ENCODE data around the gene MRPS11. TPM values are rescaled to one million over a fixed set of nuclear protein-coding genes. Genes with fewer than 3 reads are reported as not detected.
A peak's percentile ranks its signal among the peaks of the same experiment; 100 is the strongest.

The MRPS11 gene
- 41.4 and 50.4 TPM in 2 replicates for total RNA-seq (2021; fragmentation: NEBNext Ultra II Directional; extraction: Animal tissue kit (Norgen Biotek cat#: 25700))
- 57.6 and 59.2 TPM in 2 replicates for polyA plus RNA-seq (2011; rRNA removed)
- polyA plus RNA-seq (2011; cell fraction: cytosol; rRNA removed), result 61.2 TPM
- polyA plus RNA-seq (2011; cell fraction: nucleus; rRNA removed), result 55.9 TPM
- 39.5 to 60.0 TPM (median 55.8 TPM) in 4 replicates for polyA plus RNA-seq (2012, experiment 1 of 2)
- polyA plus RNA-seq (2012, experiment 2 of 2), result 62.0 TPM
- 44.2 TPM for polyA plus RNA-seq (2013, experiment 1 of 2)
- 45.2 TPM for polyA plus RNA-seq (2013, experiment 2 of 2)
- 16.6 and 24.2 TPM in 2 replicates for polyA minus RNA-seq (2011; rRNA and poly(A)+ RNA removed)
- 24.1 TPM for polyA minus RNA-seq (2011; cell fraction: cytosol; rRNA and poly(A)+ RNA removed)
- polyA minus RNA-seq (2011; cell fraction: nucleus; rRNA and poly(A)+ RNA removed), result 33.1 TPM
- long read RNA-seq, experiment 1, transcript MRPS11-201 (6 exons, 3,644 nt), result major isoform, 20 of 53 reads
- long read RNA-seq, experiment 1, partial matches to known transcripts, result 8 of 53 reads
- long read RNA-seq, experiment 1, other reads (novel, unspliced or antisense), result 17 of 53 reads
- long read RNA-seq, experiment 2, transcript MRPS11-201 (6 exons, 3,644 nt), result major isoform, 34 of 76 reads
- long read RNA-seq, experiment 2, partial matches to known transcripts, result 1 of 76 reads
- long read RNA-seq, experiment 2, other reads (novel, unspliced or antisense), result 34 of 76 reads

DNA sequence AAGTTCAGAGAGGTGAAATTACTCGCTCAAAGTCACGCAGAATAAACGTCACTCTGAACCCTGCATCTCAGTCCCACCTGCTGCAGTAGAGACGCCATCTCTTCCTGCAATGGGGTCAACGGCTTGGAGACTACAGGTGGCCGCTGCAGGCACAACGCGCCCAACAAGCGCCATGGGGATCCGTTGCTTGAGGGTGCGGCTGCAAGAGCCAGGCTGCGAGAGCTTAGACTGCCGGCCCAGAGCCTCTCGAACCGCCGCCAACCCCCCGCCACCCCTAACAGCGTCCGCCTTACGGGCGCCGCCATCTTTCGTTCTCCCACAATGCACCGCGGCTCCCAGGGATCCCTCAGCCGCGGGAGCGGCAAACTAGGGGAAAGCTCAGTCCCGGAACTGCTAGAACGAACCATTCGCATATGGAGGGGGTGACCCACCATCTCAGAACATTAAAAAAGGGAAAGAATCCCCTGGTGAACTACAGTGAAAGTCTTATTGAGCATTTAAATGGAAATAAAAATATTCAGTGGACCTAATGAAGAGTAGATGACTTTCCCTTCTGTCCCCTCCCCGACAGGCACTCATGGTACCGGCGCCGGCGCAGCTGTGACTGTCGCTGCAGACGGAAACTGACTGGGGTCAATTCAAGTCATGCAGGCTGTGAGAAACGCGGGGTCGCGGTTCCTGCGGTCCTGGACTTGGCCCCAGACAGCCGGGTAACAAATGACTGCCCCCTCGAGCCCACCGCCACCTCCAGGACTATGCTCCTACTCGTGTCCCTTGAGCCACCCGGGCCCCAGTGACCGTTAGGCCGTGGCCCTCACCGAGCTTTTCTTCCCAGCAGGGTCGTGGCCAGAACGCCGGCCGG lies at the start of gene MRPS11, which contains the start of gene MRPL46:
Gene MRPS11 (plus strand): TSS at position 636 of the 862 bp plus-strand sequence. CDS start 10 bp downstream, at position 646.
Gene MRPL46 (minus strand): TSS at position 316 of the 862 bp plus-strand sequence. CDS start 11 bp downstream, at position 305.
- H3K27ac ChIP-seq (ENCODE audit: low read depth, low read length), result peak within 1 kb of the TSS; percentile 95
- peak within 1 kb of the TSS; percentile 62 for H2BK12ac ChIP-seq (ENCODE audit: low read depth, low read length)
- no peak within 1 kb of the TSS for H3K14ac ChIP-seq (ENCODE audit: insufficient read length)
- ChIA-PET CTCF (ENCODE audit: partially characterized antibody) (interaction anchor here (0.7 to 3.8 kb wide), 23 partner anchors 8 to 362 kb away, joined by 3 to 25 read pairs (median 3); partner anchors contain the start of gene ISG20), POLR2A (ENCODE audit: partially characterized antibody) (interaction anchor here (0.9 to 2.5 kb wide), 15 partner anchors 9 to 221 kb away, joined by 3 to 25 read pairs (median 4); partner anchors contain the start of gene AEN)
- WGBS, 2 experiments (ENCODE audit: extremely low coverage in 1 of 2, insufficient coverage in 1 of 2, insufficient read length in 1 of 2, insufficient replicate concordance in 2 of 2, low coverage in 1 of 2, low lambda C conversion rate in 2 of 2, missing lambda C conversion rate in 1 of 2), result 1% methylated on average over 55 of the region's 55 CpGs; no CpG with 5 or more reads in 1 of the 2 experiments
- peaks cover 0 to 31% (median 17%) of the 10 kb centered on the region in 4 experiments; a peak in 7 of 8 replicates for H3K36me3 ChIP-seq (ENCODE audit: control insufficient read depth in 2 of 4, insufficient read depth in 4 of 4, low read length in 3 of 4)
- H3K9ac ChIP-seq (replicated peaks in 1 of 4; ENCODE audit: extremely low read depth in 1 of 4, low read depth in 3 of 4, low read length in 3 of 4), result peak within 1 kb of the TSS; percentile 66 to 96 (median 92)
- no peak within 1 kb of the TSS for H2BK120ac ChIP-seq (replicated peaks; ENCODE audit: low read depth, low read length)
- H4K5ac ChIP-seq (ENCODE audit: insufficient read length, low read depth, low read length), result peak within 1 kb of the TSS; percentile 97
- H3K18ac ChIP-seq (ENCODE audit: extremely low read depth, low read length), result peak within 1 kb of the TSS; percentile 90
- peak within 1 kb of the TSS; percentile 100 for H2AFZ ChIP-seq (ENCODE audit: low read length)
- peaks cover 0 to 26% of the 10 kb centered on the region in 2 experiments; a peak in 3 of 4 replicates for H3K79me2 ChIP-seq (ENCODE audit: control insufficient read depth in 1 of 2, insufficient read depth in 2 of 2, low read length in 2 of 2)
- H2BK5ac ChIP-seq (ENCODE audit: low read depth, low read length), result peak within 1 kb of the TSS; percentile 94
- peak within 1 kb of the TSS; percentile 91 to 95 for H3K4me2 ChIP-seq (ENCODE audit: insufficient read depth in 1 of 2, low read depth in 2 of 2, low read length in 2 of 2)
- no peak within 1 kb of the TSS for H2BK15ac ChIP-seq (ENCODE audit: low read length)
- H2AK5ac ChIP-seq (ENCODE audit: low read depth, low read length), result no peak within 1 kb of the TSS
- peaks cover 7% of the 10 kb centered on the region for H3K23me2 ChIP-seq (ENCODE audit: low read depth, low read length)
- peak within 1 kb of the TSS; percentile 58 for H3K4ac ChIP-seq (replicated peaks; ENCODE audit: insufficient read length, low read depth, low read length)
- H3K9me3 ChIP-seq (ENCODE audit: insufficient read depth in 2 of 2, low read depth in 1 of 2, low read length in 1 of 2), result no peaks in the 10 kb centered on the region
- H3K4me1 ChIP-seq (replicated peaks in 1 of 4; ENCODE audit: control insufficient read depth in 3 of 4, insufficient read depth in 4 of 4, low read length in 3 of 4), result no peaks in the 10 kb centered on the region; a peak in 1 of 7 replicates
- FAIRE-seq (no peak), DNase-seq (ENCODE audit: low read depth in 1 of 2, low spot score in 2 of 2) (peak in 1 of 2 experiments; percentile 95)
- no peak within 1 kb of the TSS for H3K23ac ChIP-seq (ENCODE audit: insufficient read length)
- peak within 1 kb of the TSS; percentile 69 to 98 (median 88) for H3K4me3 ChIP-seq (ENCODE audit: extremely low read depth in 1 of 4, insufficient read depth in 2 of 4, low read depth in 3 of 4, low read length in 4 of 4)
- H3K27me3 ChIP-seq (replicated peaks in 1 of 4; ENCODE audit: control insufficient read depth in 3 of 4, extremely low read depth in 1 of 4, insufficient read depth in 3 of 4, low read length in 3 of 4), result no peaks in the 10 kb centered on the region
- 0 out of 2 replicates have a peak, but pooled peaks cover 5% of the 10 kb centered on the region for H3K79me1 ChIP-seq (ENCODE audit: low read depth, low read length)
- peaks cover 0 to 8% of the 10 kb centered on the region in 2 experiments for H4K20me1 ChIP-seq (replicated peaks in 1 of 2; ENCODE audit: control insufficient read depth in 1 of 2, insufficient read depth in 2 of 2, low read length in 2 of 2)
- peak within 1 kb of the TSS; percentile 100; the same call in 1 of the 2 replicates for H4K8ac ChIP-seq (ENCODE audit: extremely low read depth, insufficient read depth, low read length)
- peak within 1 kb of the TSS; percentile 24 for H3K56ac ChIP-seq (replicated peaks; ENCODE audit: insufficient read length, low read depth, low read length)
- H2BK20ac ChIP-seq (ENCODE audit: low read length), result no peak within 1 kb of the TSS
- H4K91ac ChIP-seq (replicated peaks; ENCODE audit: insufficient read length, low read length), result peak within 1 kb of the TSS; percentile 79
- TF ChIP-seq EZH2 (IDR thresholded peaks at IDR 0.05; ENCODE audit: low read depth, low read length, severe bottlenecking) (no peak), RXRA (IDR thresholded peaks at IDR 0.05; ENCODE audit: insufficient read depth, low read depth, low read length) (no peak), POLR2AphosphoS5 (IDR thresholded peaks at IDR 0.05; ENCODE audit: low read depth, low read length) (peak; percentile 77), EGR1 (IDR thresholded peaks at IDR 0.05; ENCODE audit: borderline replicate concordance, low read depth, low read length) (0 out of 2 replicates have a peak, but pooled peaks have one; percentile 14), NRF1 (IDR thresholded peaks at IDR 0.05; ENCODE audit: low read depth, low read length) (no peak), TAF7 (optimal IDR thresholded peaks at IDR 0.05; ENCODE audit: borderline replicate concordance, low read depth, low read length) (peak; percentile 93), CEBPB (IDR thresholded peaks at IDR 0.05; ENCODE audit: low read depth, low read length) (no peak)

Measured in H1 (cell line).